ENCODE data around the gene CACNB1.
"Not testable (repeated sequence)": the region's sequence is repeated elsewhere in the genome, so short reads cannot be mapped to it uniquely, and the experiment has no call there.

The CACNB1 gene

GRCh38 chr17:39150104-39150634 is 47.3 kb downstream of the CACNB1 start:
- no peak for DNase-seq

GRCh38 chr17:39147221-39148185 is 50.0 kb downstream of the CACNB1 start:
- no peak for DNase-seq

- no peak for DNase-seq
Observed at GRCh38 chr17:39146273-39146672, 51.2 kb downstream of the CACNB1 start.

GRCh38 chr17:39145143-39145542 is 52.3 kb downstream of the CACNB1 start:
- no peak for DNase-seq

GRCh38 chr17:39144416-39144840 is 53.0 kb downstream of the CACNB1 start:
- DNase-seq = no peak

- no peak for DNase-seq
Observed at GRCh38 chr17:39143552-39144093, 53.8 kb downstream of the CACNB1 start.

- no peak for DNase-seq
Observed at GRCh38 chr17:39141915-39142664, 55.4 kb downstream of the CACNB1 start.

GRCh38 chr17:39141294-39141693 is 56.2 kb downstream of the CACNB1 start:
- DNase-seq = no peak

GRCh38 chr17:39139561-39139960 is 57.9 kb downstream of the CACNB1 start:
- DNase-seq = no peak

- no peak for DNase-seq
Observed at GRCh38 chr17:39139161-39139511, 58.3 kb downstream of the CACNB1 start.

GRCh38 chr17:39138431-39139160 is 58.9 kb downstream of the CACNB1 start:
- DNase-seq = no peak

- DNase-seq = no peak
Observed at GRCh38 chr17:39134878-39135277, 62.6 kb downstream of the CACNB1 start.

GRCh38 chr17:39132192-39132610 is 65.3 kb downstream of the CACNB1 start:
- no peak for DNase-seq

GRCh38 chr17:39131616-39132015 is 65.9 kb downstream of the CACNB1 start:
- no peak for DNase-seq

GRCh38 chr17:39130205-39130604 is 67.3 kb downstream of the CACNB1 start:
- no peak for DNase-seq

GRCh38 chr17:39129544-39129943 is 67.9 kb downstream of the CACNB1 start:
- DNase-seq = not testable (repeated sequence)

- DNase-seq = no peak
Observed at GRCh38 chr17:39126436-39126835, 71.0 kb downstream of the CACNB1 start.

GRCh38 chr17:39125143-39125875 is 72.2 kb downstream of the CACNB1 start:
- no peak for DNase-seq

GRCh38 chr17:39123627-39124026 is 73.8 kb downstream of the CACNB1 start:
- no peak for DNase-seq
